Renal pelvis (tissue), 4 donors: ENCODE measurements around the gene ZNF618. TPM values are rescaled to one million over a fixed set of nuclear protein-coding genes. Genes with fewer than 3 reads are reported as not detected.
A peak's percentile ranks its signal among the peaks of the same experiment; 100 is the strongest.
"Not testable (repeated sequence)": the region's sequence is repeated elsewhere in the genome, so short reads cannot be mapped to it uniquely, and the experiment has no call there.

Source experiments
- DNase-seq: peaks from one replicate; pipeline ENCODE4 v3.0.0-alpha.2; 2013
- polyA plus RNA-seq, 3 donors: library from polyadenylated mRNA; unstranded; fragments of 120-200 nt; gene quantifications; one replicate each; pipeline ENCODE4 v1.2.1, GENCODE V29; 2013; ENCODE audit not compliant: insufficient read length in 3 of 3

ZNF618 gene
- polyA plus RNA-seq, 3 donors = 42.3 to 48.8 (median 45.8) TPM

GRCh38 chr9:114080195-114080772 lies 204.2 kb downstream of the ZNF618 start:
- DNase-seq = no peak

- DNase-seq = peak; percentile 61
These were observed 204.8 kb downstream of the ZNF618 start for GRCh38 chr9:114080773-114081440.

- DNase-seq = no peak
These were observed 205.4 kb downstream of the ZNF618 start for GRCh38 chr9:114081441-114082016.

GRCh38 chr9:114082017-114082762 lies 206.1 kb downstream of the ZNF618 start:
- DNase-seq = peak; percentile 92

- not testable (repeated sequence) for DNase-seq
These were observed 206.8 kb downstream of the ZNF618 start for GRCh38 chr9:114082763-114083412.

GRCh38 chr9:114083666-114084065 lies 207.6 kb downstream of the ZNF618 start:
- DNase-seq = no peak

- no peak for DNase-seq
These were observed 208.4 kb downstream of the ZNF618 start for GRCh38 chr9:114084282-114085073.

GRCh38 chr9:114085387-114085789 lies 209.3 kb downstream of the ZNF618 start:
- DNase-seq = no peak

- no peak for DNase-seq
These were observed 209.9 kb downstream of the ZNF618 start for GRCh38 chr9:114086009-114086408.

GRCh38 chr9:114086607-114087006 lies 210.5 kb downstream of the ZNF618 start:
- DNase-seq = no peak

GRCh38 chr9:114087721-114088120 lies 211.6 kb downstream of the ZNF618 start:
- DNase-seq = no peak

- DNase-seq = no peak
These were observed 212.6 kb downstream of the ZNF618 start for GRCh38 chr9:114088571-114089170.

- no peak for DNase-seq
These were observed 213.2 kb downstream of the ZNF618 start for GRCh38 chr9:114089206-114089840.

- DNase-seq = no peak
These were observed 214.7 kb downstream of the ZNF618 start for GRCh38 chr9:114090798-114091197.

GRCh38 chr9:114091711-114092110 lies 215.6 kb downstream of the ZNF618 start:
- DNase-seq = no peak

GRCh38 chr9:114092336-114092735 lies 216.2 kb downstream of the ZNF618 start:
- no peak for DNase-seq

GRCh38 chr9:114093031-114093471 lies 216.9 kb downstream of the ZNF618 start:
- DNase-seq = no peak

GRCh38 chr9:114093761-114094505 lies 217.8 kb downstream of the ZNF618 start:
- no peak for DNase-seq

- no peak for DNase-seq
These were observed 218.9 kb downstream of the ZNF618 start for GRCh38 chr9:114094971-114095370.
